K562 (cell line): ENCODE results near the gene ELMO1.

Source experiments
- PHF8 ChIP-seq: fragments of 200-600 bp; sonication (generic); IDR thresholded peaks from 2 replicates; pipeline ENCODE4 v1.6.1; 2012; ENCODE audit warnings: mixed run types, mild to moderate bottlenecking, inconsistent platforms, low read length, moderate library complexity, borderline replicate concordance
- TRIM25 ChIP-seq: fragments of 450-650 bp; IDR thresholded peaks from 2 replicates; pipeline ENCODE4 v1.7.0; 2016; ENCODE audit warnings: borderline replicate concordance

GRCh38 chr7:37405603-37406122 is 43.0 kb downstream of the ELMO1 start:
- TF ChIP-seq TRIM25, result no peak
- no peak for TF ChIP-seq PHF8
